ENCODE measurements around the gene KRT83.
A peak's percentile ranks its signal among the peaks of the same experiment; 100 is the strongest.

KRT83 gene

GRCh38 chr12:52285172-52285745, 35.9 kb downstream of the KRT83 start:
- 79% methylated on average over 2 of the region's 2 CpGs; no CpG with 5 or more reads in 1 of the 2 experiments for whole genome bisulfite sequencing, 2 experiments (ENCODE audit: insufficient coverage in 2 of 2)

GRCh38 chr12:52284562-52285171, 36.5 kb downstream of the KRT83 start:
- Histone ChIP-seq H3K4me3 (ENCODE audit: extremely low read depth, insufficient read depth, low read length, poor library complexity, severe bottlenecking) (no peak overlapping the region), H3K27ac (ENCODE audit: low read depth, low read length, severe bottlenecking) (no peak overlapping the region), H3K36me3 (ENCODE audit: control insufficient read depth, insufficient read depth, low read length) (no peaks in the 10 kb centered on the region), H3K4me1 (ENCODE audit: control insufficient read depth, insufficient read depth, low read length, poor library complexity, severe bottlenecking) (peaks cover 16% of the 10 kb centered on the region), H3K9me3 (ENCODE audit: control insufficient read depth, low read length) (no peaks in the 10 kb centered on the region)
- 80 to 83% methylated on average over 1 of the region's 4 CpGs for WGBS, 2 experiments (ENCODE audit: insufficient coverage in 2 of 2)

More at GRCh38 chr12:52285172-52285745, 35.9 kb downstream of the KRT83 start:
- Histone ChIP-seq H3K9me3 (ENCODE audit: control insufficient read depth, low read length) (no peaks in the 10 kb centered on the region), H3K27ac (ENCODE audit: low read depth, low read length, severe bottlenecking) (no peak overlapping the region), H3K4me1 (ENCODE audit: control insufficient read depth, insufficient read depth, low read length, poor library complexity, severe bottlenecking) (peaks cover 16% of the 10 kb centered on the region), H3K36me3 (ENCODE audit: control insufficient read depth, insufficient read depth, low read length) (no peaks in the 10 kb centered on the region), H3K4me3 (ENCODE audit: extremely low read depth, insufficient read depth, low read length, poor library complexity, severe bottlenecking) (no peak overlapping the region)

- no peak overlapping the region for H3K4me3 ChIP-seq (ENCODE audit: extremely low read depth, insufficient read depth, low read length, poor library complexity, severe bottlenecking)
- peak overlapping the region; percentile 53 for H3K27ac ChIP-seq (ENCODE audit: low read depth, low read length, severe bottlenecking)
- no peaks in the 10 kb centered on the region for H3K9me3 ChIP-seq (ENCODE audit: control insufficient read depth, low read length)
- no peaks in the 10 kb centered on the region for H3K36me3 ChIP-seq (ENCODE audit: control insufficient read depth, insufficient read depth, low read length)
- H3K4me1 ChIP-seq (ENCODE audit: control insufficient read depth, insufficient read depth, low read length, poor library complexity, severe bottlenecking) = peaks cover 21% of the 10 kb centered on the region
- 83 to 87% methylated on average over 2 to 4 of the region's 4 CpGs for WGBS, 2 experiments (ENCODE audit: insufficient coverage in 2 of 2)
Observed at GRCh38 chr12:52280796-52281560, 40.2 kb downstream of the KRT83 start.

- WGBS, 2 experiments (ENCODE audit: insufficient coverage in 2 of 2) = 80 to 89% methylated on average over 3 of the region's 3 CpGs
- Histone ChIP-seq H3K9me3 (ENCODE audit: control insufficient read depth, low read length) (no peaks in the 10 kb centered on the region), H3K4me1 (ENCODE audit: control insufficient read depth, insufficient read depth, low read length, poor library complexity, severe bottlenecking) (peaks cover 21% of the 10 kb centered on the region), H3K27ac (ENCODE audit: low read depth, low read length, severe bottlenecking) (peak overlapping the region; percentile 53), H3K4me3 (ENCODE audit: extremely low read depth, insufficient read depth, low read length, poor library complexity, severe bottlenecking) (no peak overlapping the region), H3K36me3 (ENCODE audit: control insufficient read depth, insufficient read depth, low read length) (no peaks in the 10 kb centered on the region)
Observed at GRCh38 chr12:52280319-52280795, 40.8 kb downstream of the KRT83 start.

- Histone ChIP-seq H3K9me3 (ENCODE audit: control insufficient read depth, low read length) (no peaks in the 10 kb centered on the region), H3K4me1 (ENCODE audit: control insufficient read depth, insufficient read depth, low read length, poor library complexity, severe bottlenecking) (peaks cover 21% of the 10 kb centered on the region), H3K27ac (ENCODE audit: low read depth, low read length, severe bottlenecking) (no peak overlapping the region), H3K36me3 (ENCODE audit: control insufficient read depth, insufficient read depth, low read length) (no peaks in the 10 kb centered on the region), H3K4me3 (ENCODE audit: extremely low read depth, insufficient read depth, low read length, poor library complexity, severe bottlenecking) (no peak overlapping the region)
- 89 to 91% methylated on average over 6 to 10 of the region's 14 CpGs for WGBS, 2 experiments (ENCODE audit: insufficient coverage in 2 of 2)
Observed at GRCh38 chr12:52279422-52280318, 41.5 kb downstream of the KRT83 start.

GRCh38 chr12:52278575-52279421, 42.4 kb downstream of the KRT83 start:
- Histone ChIP-seq H3K4me1 (ENCODE audit: control insufficient read depth, insufficient read depth, low read length, poor library complexity, severe bottlenecking) (peaks cover 21% of the 10 kb centered on the region), H3K27ac (ENCODE audit: low read depth, low read length, severe bottlenecking) (no peak overlapping the region), H3K4me3 (ENCODE audit: extremely low read depth, insufficient read depth, low read length, poor library complexity, severe bottlenecking) (no peak overlapping the region), H3K9me3 (ENCODE audit: control insufficient read depth, low read length) (no peaks in the 10 kb centered on the region), H3K36me3 (ENCODE audit: control insufficient read depth, insufficient read depth, low read length) (no peaks in the 10 kb centered on the region)
- WGBS, 2 experiments (ENCODE audit: insufficient coverage in 2 of 2) = 19 to 26% methylated on average over 19 to 25 of the region's 32 CpGs

- 94 to 96% methylated on average over 7 to 9 of the region's 9 CpGs for WGBS, 2 experiments (ENCODE audit: insufficient coverage in 2 of 2)
- Histone ChIP-seq H3K4me1 (ENCODE audit: control insufficient read depth, insufficient read depth, low read length, poor library complexity, severe bottlenecking) (peaks cover 21% of the 10 kb centered on the region), H3K9me3 (ENCODE audit: control insufficient read depth, low read length) (no peaks in the 10 kb centered on the region), H3K4me3 (ENCODE audit: extremely low read depth, insufficient read depth, low read length, poor library complexity, severe bottlenecking) (no peak overlapping the region), H3K36me3 (ENCODE audit: control insufficient read depth, insufficient read depth, low read length) (no peaks in the 10 kb centered on the region), H3K27ac (ENCODE audit: low read depth, low read length, severe bottlenecking) (no peak overlapping the region)
Observed at GRCh38 chr12:52277486-52278245, 43.5 kb downstream of the KRT83 start.

GRCh38 chr12:52275686-52276085, 45.5 kb downstream of the KRT83 start:
- Histone ChIP-seq H3K4me1 (ENCODE audit: control insufficient read depth, insufficient read depth, low read length, poor library complexity, severe bottlenecking) (peaks cover 9% of the 10 kb centered on the region), H3K4me3 (ENCODE audit: extremely low read depth, insufficient read depth, low read length, poor library complexity, severe bottlenecking) (no peak overlapping the region), H3K36me3 (ENCODE audit: control insufficient read depth, insufficient read depth, low read length) (no peaks in the 10 kb centered on the region), H3K27ac (ENCODE audit: low read depth, low read length, severe bottlenecking) (no peak overlapping the region), H3K9me3 (ENCODE audit: control insufficient read depth, low read length) (no peaks in the 10 kb centered on the region)
- WGBS, 2 experiments (ENCODE audit: insufficient coverage in 2 of 2) = 78 to 93% methylated on average over 2 to 3 of the region's 3 CpGs

- Histone ChIP-seq H3K27ac (ENCODE audit: low read depth, low read length, severe bottlenecking) (no peak within 1 kb of the TSS), H3K36me3 (ENCODE audit: control insufficient read depth, insufficient read depth, low read length) (no peaks in the 10 kb centered on the region), H3K4me3 (ENCODE audit: extremely low read depth, insufficient read depth, low read length, poor library complexity, severe bottlenecking) (no peak within 1 kb of the TSS), H3K4me1 (ENCODE audit: control insufficient read depth, insufficient read depth, low read length, poor library complexity, severe bottlenecking) (peaks cover 5% of the 10 kb centered on the region), H3K9me3 (ENCODE audit: control insufficient read depth, low read length) (no peaks in the 10 kb centered on the region)
- WGBS, 2 experiments (ENCODE audit: insufficient coverage in 2 of 2) = 79 to 82% methylated on average over 3 of the region's 3 CpGs
Observed at GRCh38 chr12:52274521-52275120, 46.6 kb downstream of the KRT83 start, which contains the start of gene KRT86. KRT86 (plus strand) TSS chr12:52274645; CDS start chr12:52301917, 27,272 bp downstream.
